ENCODE results near the gene KMT2D.

The KMT2D gene

GRCh38 chr12:49037111-49037946 lies 23.3 kb downstream of the KMT2D start:
- FAIRE-seq, result no peak
- no peak for DNase-seq (ENCODE audit: insufficient read length, low spot score)

- DNase-seq (ENCODE audit: insufficient read length, low spot score) (no peak), FAIRE-seq (no peak)
Measured at GRCh38 chr12:49036029-49036428, 24.6 kb downstream of the KMT2D start.

- DNase-seq (ENCODE audit: insufficient read length, low spot score) (no peak), FAIRE-seq (no peak)
Measured at GRCh38 chr12:49034286-49034622, 26.3 kb downstream of the KMT2D start.

- DNase-seq (ENCODE audit: insufficient read length, low spot score) (no peak), FAIRE-seq (no peak)
Measured at GRCh38 chr12:49033611-49034285, 26.8 kb downstream of the KMT2D start.

- no peak for DNase-seq (ENCODE audit: insufficient read length, low spot score)
- FAIRE-seq, result no peak
Measured at GRCh38 chr12:49032679-49033447, 27.7 kb downstream of the KMT2D start.

GRCh38 chr12:49032276-49032675 lies 28.3 kb downstream of the KMT2D start:
- no peak for DNase-seq (ENCODE audit: insufficient read length, low spot score)
- no peak for FAIRE-seq

GRCh38 chr12:49031573-49032161 lies 28.9 kb downstream of the KMT2D start:
- DNase-seq (ENCODE audit: insufficient read length, low spot score) (no peak), FAIRE-seq (no peak)

- DNase-seq (ENCODE audit: insufficient read length, low spot score) (no peak), FAIRE-seq (no peak)
Measured at GRCh38 chr12:49030714-49031572, 29.7 kb downstream of the KMT2D start.

GRCh38 chr12:49030119-49030518 lies 30.5 kb downstream of the KMT2D start:
- FAIRE-seq (no peak), DNase-seq (ENCODE audit: insufficient read length, low spot score) (no peak)

- no peak for DNase-seq (ENCODE audit: insufficient read length, low spot score)
- no peak for FAIRE-seq
Measured at GRCh38 chr12:49028666-49029275, 31.8 kb downstream of the KMT2D start.

- DNase-seq (ENCODE audit: insufficient read length, low spot score), result no peak
- no peak for FAIRE-seq
Measured at GRCh38 chr12:49027846-49028555, 32.6 kb downstream of the KMT2D start.

- DNase-seq (ENCODE audit: insufficient read length, low spot score), result no peak
- FAIRE-seq, result no peak
Measured at GRCh38 chr12:49026678-49027480, 33.7 kb downstream of the KMT2D start.

GRCh38 chr12:49026101-49026500 lies 34.5 kb downstream of the KMT2D start:
- FAIRE-seq, result no peak
- DNase-seq (ENCODE audit: insufficient read length, low spot score), result no peak

GRCh38 chr12:49025463-49025862 lies 35.1 kb downstream of the KMT2D start:
- DNase-seq (ENCODE audit: insufficient read length, low spot score) (no peak), FAIRE-seq (no peak)

- DNase-seq (ENCODE audit: insufficient read length, low spot score), result no peak
- no peak for FAIRE-seq
Measured at GRCh38 chr12:49024543-49024942, 36.1 kb downstream of the KMT2D start.

GRCh38 chr12:49023812-49024211 lies 36.8 kb downstream of the KMT2D start:
- DNase-seq (ENCODE audit: insufficient read length, low spot score) (no peak), FAIRE-seq (no peak)

- no peak for FAIRE-seq
- no peak for DNase-seq (ENCODE audit: insufficient read length, low spot score)
Measured at GRCh38 chr12:49022558-49023178, 37.9 kb downstream of the KMT2D start.

Measured in HTR-8/SVneo (cell line).